GM12891 (cell line): Measurements from ENCODE around the gene PHPT1.

Experiments
- DNase-seq: peaks from one replicate; pipeline ENCODE4 v3.0.0; 2011; ENCODE audit warnings: low spot score; ENCODE audit not compliant: insufficient read length
- FAIRE-seq: peaks from 2 replicates; lab custom pipeline; 2011; peaks lifted over from hg19 to GRCh38; lab: Jason Lieb, UNC
- PAX5 ChIP-seq: IDR thresholded peaks from 2 replicates; pipeline ENCODE4 v1.6.1; 2011; ENCODE audit warnings: low read length, moderate library complexity, mild to moderate bottlenecking; ENCODE audit not compliant: insufficient read depth, severe bottlenecking
- POLR2A ChIP-seq: IDR thresholded peaks from 2 replicates; pipeline ENCODE4 v1.6.1; 2011; ENCODE audit warnings: low read depth, low read length, control low read depth
- POLR2AphosphoS5 ChIP-seq: IDR thresholded peaks from 2 replicates; pipeline ENCODE4 v1.6.1; 2011; ENCODE audit warnings: low read depth, low read length, control low read depth
- POU2F2 ChIP-seq: IDR thresholded peaks from 2 replicates; pipeline ENCODE4 v1.6.1; 2011; ENCODE audit warnings: low read depth, mild to moderate bottlenecking, control low read depth, low read length, moderate library complexity
- SPI1 ChIP-seq: IDR thresholded peaks from 2 replicates; pipeline ENCODE4 v1.6.1; 2011; ENCODE audit warnings: low read depth, low read length, control low read depth
- TAF1 ChIP-seq: IDR thresholded peaks from 2 replicates; pipeline ENCODE4 v1.6.1; 2011; ENCODE audit warnings: low read depth, low read length, control low read depth

The PHPT1 gene

DNA sequence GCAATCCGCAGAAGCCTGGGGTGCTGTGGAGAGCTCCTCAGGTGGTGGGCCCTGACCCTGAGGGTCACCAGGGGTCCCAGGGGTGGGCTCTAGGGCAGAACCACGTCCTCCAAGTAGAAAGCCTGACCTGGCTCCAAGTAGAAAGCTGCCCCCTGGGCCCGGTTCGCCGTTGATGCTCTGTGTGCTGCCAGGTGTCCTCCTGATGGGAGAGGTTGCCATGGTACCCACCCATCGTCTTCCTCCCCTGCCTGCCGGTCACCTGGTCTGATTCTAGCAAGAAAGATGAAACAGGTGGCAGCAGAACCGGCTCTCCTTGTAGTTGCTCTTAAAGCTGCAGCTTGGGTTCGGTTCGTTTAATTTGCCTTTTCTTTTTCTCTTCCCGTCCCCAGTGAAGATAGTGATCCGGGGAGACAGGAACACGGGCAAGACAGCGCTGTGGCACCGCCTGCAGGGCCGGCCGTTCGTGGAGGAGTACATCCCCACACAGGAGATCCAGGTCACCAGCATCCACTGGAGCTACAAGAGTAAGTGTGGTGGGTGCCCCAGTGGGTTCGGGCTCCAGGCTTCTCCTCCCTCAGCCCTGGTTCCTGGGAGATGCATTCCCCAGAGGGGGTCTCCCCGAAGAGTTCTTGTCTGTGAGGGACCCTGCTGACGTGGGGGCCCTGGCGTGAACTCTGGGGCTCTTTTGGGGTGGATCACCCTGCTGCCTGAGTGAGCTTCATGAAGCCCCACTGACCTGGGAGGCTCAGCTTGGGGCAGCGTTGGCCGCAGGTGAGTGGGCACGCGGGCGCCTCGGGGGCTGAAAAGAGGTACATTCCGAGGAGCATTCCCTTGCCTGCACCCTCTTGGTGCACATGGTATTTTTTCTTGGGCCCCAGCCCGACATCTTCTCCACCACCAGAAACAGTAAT, 25.8 kb upstream of the PHPT1 start:
- no peak for TF ChIP-seq TAF1
- no peak for TF ChIP-seq POU2F2
- TF ChIP-seq PAX5: no peak
- no peak for TF ChIP-seq POLR2AphosphoS5
- no peak for TF ChIP-seq POLR2A
- TF ChIP-seq SPI1: no peak
- no peak for FAIRE-seq
- DNase-seq: no peak

DNA sequence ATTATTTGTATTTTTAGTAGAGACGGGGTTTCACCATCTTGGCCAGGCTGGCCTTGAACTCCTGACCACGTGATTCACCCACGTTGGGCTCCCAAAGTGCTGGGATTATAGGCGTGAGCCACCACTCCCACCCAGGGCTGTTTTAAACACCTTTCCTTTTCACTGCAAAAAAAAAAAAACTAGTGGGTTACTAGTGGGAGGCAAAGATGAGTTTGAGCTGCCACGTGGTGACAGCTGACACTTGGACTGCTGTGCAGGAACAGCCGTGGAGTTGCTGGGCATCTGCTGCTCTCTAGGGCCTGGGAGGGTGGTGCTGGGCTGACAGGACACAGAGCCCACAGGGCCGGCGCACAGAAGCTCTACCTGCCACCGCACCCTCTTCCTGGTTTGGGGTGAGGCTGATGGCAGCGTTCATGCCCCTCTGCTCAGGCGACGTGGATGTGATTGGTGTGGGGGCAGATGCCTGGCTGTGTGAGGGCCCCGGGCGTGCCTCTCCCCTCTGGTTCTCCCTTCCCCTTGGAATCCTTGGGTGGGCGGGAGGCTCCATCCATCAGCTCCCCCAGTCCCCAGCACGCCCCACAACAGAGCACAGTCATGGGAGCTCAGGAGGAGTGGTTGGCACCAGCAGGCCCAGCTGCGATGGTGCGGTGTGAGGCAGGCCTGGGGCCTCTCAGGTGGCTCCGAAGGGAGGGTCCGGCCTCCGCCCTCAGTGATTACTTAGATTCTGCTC, 24.5 kb upstream of the PHPT1 start:
- TF ChIP-seq SPI1 (no peak), POLR2AphosphoS5 (no peak), POU2F2 (no peak), POLR2A (no peak), PAX5 (no peak), TAF1 (no peak)
- DNase-seq: no peak
- no peak for FAIRE-seq

DNA sequence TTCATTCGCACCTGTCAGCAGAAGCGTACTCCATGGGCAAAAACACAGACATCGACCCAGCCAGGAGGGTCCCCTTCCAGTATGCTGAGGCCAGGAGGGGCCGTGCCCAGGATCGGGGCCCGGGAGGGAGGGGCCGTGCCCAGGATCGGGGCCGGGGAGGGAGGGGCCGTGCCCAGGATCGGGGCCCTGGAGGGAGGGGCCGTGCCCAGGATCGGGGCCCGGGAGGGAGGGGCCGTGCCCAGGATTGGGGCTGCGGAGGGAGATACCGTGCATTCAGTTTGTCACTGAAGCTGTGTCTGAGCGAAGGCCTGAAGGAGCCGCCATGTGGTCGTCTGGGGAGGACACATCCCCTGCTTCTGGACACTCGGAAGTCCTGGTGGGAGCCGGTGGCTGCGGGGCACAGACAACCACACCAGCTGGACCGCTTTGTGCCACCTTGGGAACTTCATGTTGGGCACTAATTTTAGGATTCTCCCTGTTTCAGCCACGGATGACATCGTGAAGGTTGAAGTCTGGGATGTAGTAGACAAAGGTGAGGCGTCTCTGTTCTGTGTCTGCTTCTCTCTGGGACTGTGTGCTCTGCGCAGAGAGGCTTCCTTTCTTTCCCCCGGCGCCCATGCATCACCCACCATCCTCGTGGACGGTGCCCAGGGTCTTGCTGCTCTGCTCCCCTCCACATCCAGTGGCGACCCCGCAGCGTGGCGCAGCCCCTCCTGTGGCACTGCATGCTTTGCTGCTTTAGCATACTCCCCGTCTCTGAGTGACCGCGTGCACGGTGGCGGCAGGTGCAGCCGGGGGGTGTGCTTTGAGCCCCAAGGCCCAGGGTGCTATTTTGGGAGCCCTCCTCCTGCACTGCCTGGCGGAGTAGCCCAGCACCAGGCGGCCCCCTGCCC, 23.7 kb upstream of the PHPT1 start:
- no peak for FAIRE-seq
- TF ChIP-seq POLR2A: no peak
- TF ChIP-seq PAX5: no peak
- TF ChIP-seq SPI1: no peak
- no peak for TF ChIP-seq TAF1
- no peak for TF ChIP-seq POU2F2
- no peak for TF ChIP-seq POLR2AphosphoS5
- DNase-seq: no peak

DNA sequence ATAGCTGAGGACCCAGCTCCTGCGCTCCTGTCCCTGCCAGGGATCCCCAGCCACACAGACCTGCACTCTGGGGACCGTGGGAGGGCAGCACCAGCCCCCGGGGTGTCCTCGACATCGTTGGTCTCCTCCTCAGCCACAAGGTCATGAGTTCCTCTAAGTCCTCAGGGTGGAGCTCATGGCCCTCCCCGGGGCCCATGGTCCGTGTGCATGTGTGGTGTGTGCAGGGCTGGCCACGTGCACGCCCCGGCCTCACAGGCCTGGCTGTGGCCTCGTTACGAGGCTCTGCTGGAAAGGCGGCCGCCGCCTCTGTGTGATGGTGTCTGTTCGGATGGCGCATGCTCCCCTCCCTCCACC, 23.0 kb upstream of the PHPT1 start:
- no peak for TF ChIP-seq POLR2AphosphoS5
- no peak for TF ChIP-seq TAF1
- no peak for TF ChIP-seq SPI1
- no peak for TF ChIP-seq POU2F2
- no peak for TF ChIP-seq POLR2A
- TF ChIP-seq PAX5: no peak
- DNase-seq: no peak
- no peak for FAIRE-seq

DNA sequence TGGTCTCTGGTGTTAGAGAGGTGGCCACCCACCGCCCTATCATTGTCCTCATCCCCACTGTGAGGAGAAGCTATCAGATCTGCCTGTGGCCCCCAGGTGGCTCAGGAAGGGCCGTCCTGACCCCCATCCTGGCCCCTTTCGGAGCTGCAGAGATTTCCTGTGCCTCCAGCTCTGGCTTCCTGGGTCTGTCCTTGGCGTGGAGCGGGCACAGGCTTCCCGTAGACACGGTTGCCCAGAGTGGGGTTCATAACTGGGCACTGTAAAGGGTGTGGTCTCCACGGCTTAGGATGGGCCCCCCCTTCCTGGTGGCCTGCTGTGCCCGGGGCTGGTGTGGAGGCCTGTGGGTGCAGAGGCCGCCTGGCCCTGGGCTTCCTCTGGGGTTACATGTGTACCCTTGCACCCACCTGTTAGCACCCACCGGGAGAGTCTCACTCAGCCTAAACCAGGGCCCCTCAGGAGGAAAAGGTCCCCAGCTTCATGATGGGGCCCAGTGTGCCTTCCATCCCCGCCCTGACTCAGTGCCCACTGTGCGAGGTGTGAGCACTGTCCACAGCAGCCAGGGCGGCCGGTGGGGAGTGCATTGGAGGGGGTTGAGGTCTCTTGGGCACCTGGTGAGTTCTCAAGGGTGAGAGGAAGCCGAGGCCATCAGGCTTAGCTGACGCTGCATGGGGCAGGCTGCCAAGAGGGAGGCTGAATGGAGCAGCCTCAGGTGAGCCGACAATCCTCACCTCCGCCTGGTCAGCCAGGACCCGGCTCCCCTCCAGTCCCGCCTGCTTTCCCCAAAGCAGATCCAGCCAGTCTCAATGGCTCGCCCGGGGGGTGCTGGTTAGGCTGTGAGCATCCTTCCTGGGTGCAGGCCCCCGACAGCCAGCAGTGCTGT, 22.3 kb upstream of the PHPT1 start:
- FAIRE-seq: no peak
- no peak for DNase-seq
- TF ChIP-seq POLR2A (no peak), TAF1 (no peak), PAX5 (no peak), SPI1 (no peak), POU2F2 (no peak), POLR2AphosphoS5 (no peak)

DNA sequence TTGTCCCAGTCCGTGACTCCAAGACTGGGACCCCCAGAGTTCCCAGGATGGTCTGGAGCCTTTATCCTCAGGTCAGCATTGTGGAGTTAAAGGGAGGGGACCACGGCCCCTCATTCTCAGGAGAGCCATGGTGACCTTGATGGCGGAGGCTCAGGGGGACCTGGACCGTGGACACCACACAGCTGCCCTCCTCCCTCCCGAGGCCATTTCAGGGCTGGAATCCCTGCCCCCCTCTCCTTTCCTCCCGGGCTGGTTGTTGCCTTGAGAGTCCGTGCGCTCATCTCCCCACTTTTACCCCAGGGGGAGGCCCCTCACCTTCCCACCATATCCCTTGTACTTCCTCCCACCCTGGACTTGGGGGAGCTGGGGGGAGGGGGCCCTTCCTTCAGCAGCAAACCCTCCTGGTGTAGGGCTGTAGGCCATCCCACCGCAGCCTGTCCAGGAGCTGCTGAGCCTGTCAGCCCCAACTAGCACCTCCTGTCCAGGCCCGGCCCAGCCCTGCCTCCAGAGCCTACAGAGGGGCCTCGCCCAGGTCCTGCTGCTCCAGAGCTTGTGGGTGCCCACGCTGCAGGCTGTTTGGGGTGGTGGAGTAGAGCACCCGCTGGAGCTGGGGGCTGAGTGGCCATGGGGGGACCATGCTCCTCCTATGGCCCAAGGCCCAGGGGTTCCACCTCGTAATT, 21.3 kb upstream of the PHPT1 start:
- DNase-seq: no peak
- TF ChIP-seq PAX5 (no peak), SPI1 (no peak)
- no peak for FAIRE-seq

- no peak for DNase-seq
- TF ChIP-seq POU2F2 (no peak), POLR2AphosphoS5 (no peak), POLR2A (no peak), SPI1 (no peak), PAX5 (no peak), TAF1 (no peak)
- FAIRE-seq: no peak
Measured at GRCh38 chr9:136828474-136829140, 20.6 kb upstream of the PHPT1 start.

DNA sequence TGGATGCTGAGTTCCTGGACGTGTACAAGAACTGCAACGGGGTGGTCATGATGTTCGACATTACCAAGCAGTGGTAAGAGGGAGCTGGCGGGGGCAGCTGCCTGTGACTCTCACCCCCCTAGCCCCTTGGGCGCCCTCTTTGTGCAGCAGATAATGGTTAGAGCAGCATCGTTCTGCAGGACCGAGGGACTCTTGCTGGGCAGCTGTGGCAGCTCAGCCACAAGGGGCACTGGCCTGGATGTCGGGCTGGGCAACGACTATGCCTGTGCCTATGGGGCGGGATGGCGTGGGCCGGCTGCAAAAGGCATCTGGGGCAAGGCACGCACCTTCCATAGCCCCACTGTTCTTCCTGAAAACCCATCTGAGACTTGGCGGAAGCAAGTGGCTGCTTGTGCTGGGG, 19.8 kb upstream of the PHPT1 start:
- DNase-seq: no peak
- no peak for FAIRE-seq
- TF ChIP-seq TAF1: no peak
- no peak for TF ChIP-seq PAX5
- TF ChIP-seq POU2F2: no peak
- no peak for TF ChIP-seq SPI1
- no peak for TF ChIP-seq POLR2AphosphoS5
- no peak for TF ChIP-seq POLR2A
